GM21526 (cell line): ENCODE results near the gene SLIT1.
A peak's percentile ranks its signal among the peaks of the same experiment; 100 is the strongest.

Experiments used
- ATAC-seq: cut with Tn5 transposase; IDR thresholded peaks from one replicate; pipeline ENCODE4 v1.9.1; 2021; ENCODE audit warnings: moderate library complexity; ENCODE audit not compliant: unreplicated experiment, low FRiP score

SLIT1 gene

GRCh38 chr10:97204826-97205679 lies 19.3 kb upstream of the SLIT1 start:
- no peak for ATAC-seq

- ATAC-seq: no peak
Observed at GRCh38 chr10:97203220-97203619, 17.5 kb upstream of the SLIT1 start.

- no peak for ATAC-seq
Observed at GRCh38 chr10:97200616-97201015, 14.9 kb upstream of the SLIT1 start.

GRCh38 chr10:97199152-97199551 lies 13.4 kb upstream of the SLIT1 start:
- no peak for ATAC-seq

GRCh38 chr10:97197030-97197500 lies 11.3 kb upstream of the SLIT1 start:
- ATAC-seq: no peak

GRCh38 chr10:97196223-97197029 lies 10.7 kb upstream of the SLIT1 start:
- ATAC-seq: peak; percentile 60

- no peak for ATAC-seq
Observed at GRCh38 chr10:97195706-97196222, 10.0 kb upstream of the SLIT1 start.

GRCh38 chr10:97192952-97193435 lies 7.2 kb upstream of the SLIT1 start:
- no peak for ATAC-seq

GRCh38 chr10:97190450-97190849 lies 4.7 kb upstream of the SLIT1 start:
- no peak for ATAC-seq

GRCh38 chr10:97188261-97188711 lies 2.5 kb upstream of the SLIT1 start:
- ATAC-seq: no peak

- no peak for ATAC-seq
Observed at GRCh38 chr10:97186911-97187310, 1.2 kb upstream of the SLIT1 start.

- ATAC-seq: no peak
Observed at GRCh38 chr10:97184971-97185325, 811 bp downstream of the SLIT1 start.

- ATAC-seq: no peak
Observed at GRCh38 chr10:97183314-97183713, 2.4 kb downstream of the SLIT1 start.

GRCh38 chr10:97182288-97182990 lies 3.3 kb downstream of the SLIT1 start:
- ATAC-seq: no peak

GRCh38 chr10:97180986-97181385 lies 4.8 kb downstream of the SLIT1 start:
- no peak for ATAC-seq

- no peak for ATAC-seq
Observed at GRCh38 chr10:97180363-97180755, 5.4 kb downstream of the SLIT1 start.

- no peak for ATAC-seq
Observed at GRCh38 chr10:97179731-97180362, 5.9 kb downstream of the SLIT1 start.

GRCh38 chr10:97179311-97179710 lies 6.4 kb downstream of the SLIT1 start:
- no peak for ATAC-seq

- ATAC-seq: no peak
Observed at GRCh38 chr10:97178074-97178473, 7.7 kb downstream of the SLIT1 start.

GRCh38 chr10:97176226-97176625 lies 9.5 kb downstream of the SLIT1 start:
- ATAC-seq: no peak
